ENCODE results near the gene L2HGDH. TPM values are rescaled to one million over a fixed set of nuclear protein-coding genes. Genes with fewer than 3 reads are reported as not detected.

L2HGDH gene
- total RNA-seq, 1 donor from 2014 or later = 11.0 TPM

DNA sequence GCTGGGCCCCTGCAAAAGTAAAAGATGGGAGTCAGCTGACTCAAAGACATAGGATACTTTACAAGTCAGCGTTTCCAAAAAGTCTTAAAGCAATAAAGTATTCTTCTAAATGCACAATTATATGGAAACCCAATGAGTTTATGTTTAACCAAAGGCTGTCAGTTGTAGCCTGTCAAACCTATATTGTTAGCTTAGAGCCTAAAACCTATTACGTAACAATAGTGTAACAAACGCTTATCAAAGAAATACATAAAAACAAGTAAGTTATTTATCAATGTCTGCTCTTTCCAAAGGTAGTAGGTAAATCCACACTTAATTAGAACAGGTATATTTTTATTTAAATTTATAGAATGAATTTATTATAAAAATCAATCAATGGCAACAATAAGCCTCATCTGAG, 64.8 kb downstream of the L2HGDH start:
- no peak overlapping the region for H3K27ac Mint-ChIP-seq
- H3K27me3 Mint-ChIP-seq (ENCODE audit: low read depth) = no peaks in the 10 kb centered on the region
- no peak for DNase-seq (ENCODE audit: low spot score in 2 of 2, unreplicated experiment in 2 of 2)
- peaks cover 20% of the 10 kb centered on the region for H3K36me3 Mint-ChIP-seq
- peaks cover 7% of the 10 kb centered on the region for H3K4me1 Mint-ChIP-seq
- TF ChIP-seq, protein P1, sequence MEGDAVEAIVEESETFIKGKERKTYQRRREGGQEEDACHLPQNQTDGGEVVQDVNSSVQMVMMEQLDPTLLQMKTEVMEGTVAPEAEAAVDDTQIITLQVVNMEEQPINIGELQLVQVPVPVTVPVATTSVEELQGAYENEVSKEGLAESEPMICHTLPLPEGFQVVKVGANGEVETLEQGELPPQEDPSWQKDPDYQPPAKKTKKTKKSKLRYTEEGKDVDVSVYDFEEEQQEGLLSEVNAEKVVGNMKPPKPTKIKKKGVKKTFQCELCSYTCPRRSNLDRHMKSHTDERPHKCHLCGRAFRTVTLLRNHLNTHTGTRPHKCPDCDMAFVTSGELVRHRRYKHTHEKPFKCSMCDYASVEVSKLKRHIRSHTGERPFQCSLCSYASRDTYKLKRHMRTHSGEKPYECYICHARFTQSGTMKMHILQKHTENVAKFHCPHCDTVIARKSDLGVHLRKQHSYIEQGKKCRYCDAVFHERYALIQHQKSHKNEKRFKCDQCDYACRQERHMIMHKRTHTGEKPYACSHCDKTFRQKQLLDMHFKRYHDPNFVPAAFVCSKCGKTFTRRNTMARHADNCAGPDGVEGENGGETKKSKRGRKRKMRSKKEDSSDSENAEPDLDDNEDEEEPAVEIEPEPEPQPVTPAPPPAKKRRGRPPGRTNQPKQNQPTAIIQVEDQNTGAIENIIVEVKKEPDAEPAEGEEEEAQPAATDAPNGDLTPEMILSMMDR (IDR thresholded peaks at IDR 0.05; ENCODE audit: unreplicated experiment) = no peak
- H3K9me3 Mint-ChIP-seq = peaks cover 1% of the 10 kb centered on the region
- H3K4me3 Mint-ChIP-seq = no peak overlapping the region

DNA sequence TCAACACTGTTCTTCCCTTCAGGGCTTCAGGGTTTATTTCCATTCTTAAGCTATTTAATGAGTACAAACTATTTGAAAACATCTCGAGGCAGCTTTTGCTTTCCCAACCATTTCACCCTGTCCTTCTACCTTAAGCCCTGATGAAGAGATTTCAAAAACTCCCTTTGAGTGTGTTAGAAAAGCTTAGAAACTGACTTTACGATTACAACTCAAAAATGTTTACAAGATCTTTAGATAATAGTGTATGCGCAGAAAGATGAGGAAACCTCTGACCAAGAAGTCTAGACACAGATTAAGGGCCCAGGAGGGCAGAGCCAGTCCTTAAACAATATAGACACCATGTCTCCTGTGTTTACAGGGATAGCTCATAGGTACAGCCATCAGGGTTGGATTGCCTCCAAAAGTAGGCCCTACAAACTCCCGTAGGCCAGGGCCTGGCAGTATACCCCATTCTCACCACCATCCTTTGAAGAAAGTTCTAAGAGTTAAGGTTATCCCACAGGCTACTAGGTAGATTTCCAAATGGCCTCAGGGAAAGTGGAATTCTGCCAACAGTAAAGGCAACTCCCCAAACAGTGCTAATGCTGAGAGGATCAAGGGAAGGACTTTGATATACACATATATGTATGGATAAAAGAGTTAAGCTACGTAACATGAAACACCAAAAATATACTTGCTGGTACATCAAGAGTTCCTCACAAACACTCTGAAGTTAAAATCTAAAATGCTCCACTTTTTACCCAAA, 69.3 kb downstream of the L2HGDH start:
- no peak for DNase-seq (ENCODE audit: low spot score in 2 of 2, unreplicated experiment in 2 of 2)
- Mint-ChIP-seq H3K27ac (peak overlapping the region; percentile 69), H3K27me3 (ENCODE audit: low read depth) (no peaks in the 10 kb centered on the region), H3K4me3 (no peak overlapping the region), H3K4me1 (peaks cover 7% of the 10 kb centered on the region), H3K36me3 (peaks cover 3% of the 10 kb centered on the region), H3K9me3 (no peaks in the 10 kb centered on the region)
- TF ChIP-seq, protein P1 (IDR thresholded peaks at IDR 0.05; ENCODE audit: unreplicated experiment) = no peak

DNA sequence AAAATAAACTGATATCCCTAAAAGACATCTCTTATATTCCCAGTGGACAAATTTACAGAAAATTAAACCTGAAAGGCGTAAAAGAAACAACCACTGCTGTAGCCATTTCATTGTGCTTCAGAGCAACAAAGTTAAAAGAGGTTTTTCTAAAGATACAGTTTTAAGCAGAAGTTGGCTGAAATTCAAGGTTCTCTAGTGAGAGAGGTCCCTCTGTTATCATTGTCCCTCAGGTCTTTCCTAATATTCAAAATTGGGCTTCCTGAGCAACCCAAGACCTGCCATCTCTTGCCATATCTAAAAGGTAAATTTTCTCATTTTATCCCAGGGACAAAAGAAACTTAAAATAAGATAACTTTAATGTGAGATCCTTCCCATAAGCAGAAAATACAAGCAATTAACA, 69.9 kb downstream of the L2HGDH start:
- TF ChIP-seq, protein P1 (IDR thresholded peaks at IDR 0.05; ENCODE audit: unreplicated experiment) = no peak
- Mint-ChIP-seq H3K9me3 (no peaks in the 10 kb centered on the region), H3K36me3 (peaks cover 3% of the 10 kb centered on the region), H3K4me3 (no peak overlapping the region), H3K4me1 (peaks cover 7% of the 10 kb centered on the region), H3K27me3 (ENCODE audit: low read depth) (no peaks in the 10 kb centered on the region), H3K27ac (no peak overlapping the region)
- no peak for DNase-seq (ENCODE audit: low spot score in 2 of 2, unreplicated experiment in 2 of 2)

DNA sequence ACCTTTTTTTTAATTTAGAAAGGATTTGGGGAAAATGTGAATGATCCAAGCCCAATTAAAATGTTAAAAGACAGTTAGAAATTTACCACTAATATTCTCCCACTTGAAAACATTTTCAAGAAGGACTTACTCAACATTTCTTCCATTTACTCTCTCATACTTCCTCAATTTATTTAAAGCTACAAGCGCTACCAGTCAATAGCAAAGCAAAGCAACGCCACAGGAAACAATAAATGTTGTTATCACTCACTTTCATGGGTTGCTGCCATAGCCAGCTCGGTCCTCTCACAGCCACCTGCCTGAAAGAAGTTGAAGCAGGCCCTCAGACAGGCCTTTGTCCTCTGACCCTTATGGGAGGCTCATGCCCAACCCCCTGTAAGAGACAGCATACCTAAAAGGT, 74.6 kb downstream of the L2HGDH start:
- no peak for DNase-seq (ENCODE audit: low spot score in 2 of 2, unreplicated experiment in 2 of 2)
- Mint-ChIP-seq H3K4me3 (no peak overlapping the region), H3K4me1 (peaks cover 6% of the 10 kb centered on the region), H3K9me3 (no peaks in the 10 kb centered on the region), H3K27ac (peak overlapping the region; percentile 1), H3K36me3 (no peaks in the 10 kb centered on the region), H3K27me3 (ENCODE audit: low read depth) (no peaks in the 10 kb centered on the region)
- TF ChIP-seq, protein P1 (IDR thresholded peaks at IDR 0.05; ENCODE audit: unreplicated experiment) = no peak

DNA sequence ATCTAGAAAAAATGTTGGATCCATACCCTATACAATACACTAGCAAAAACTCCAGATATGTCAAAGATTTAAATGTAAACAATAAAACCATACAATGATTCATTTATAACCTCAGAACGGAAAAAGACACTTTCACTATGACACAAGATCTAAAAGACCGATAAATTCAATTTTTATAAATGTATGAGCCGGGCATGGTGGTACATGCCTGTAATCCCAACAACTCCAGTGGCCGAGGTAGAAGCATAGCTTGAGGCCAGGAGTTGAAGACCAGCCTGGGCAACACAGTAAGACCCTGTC, 78.1 kb downstream of the L2HGDH start:
- no peak overlapping the region for H3K27ac Mint-ChIP-seq
- H3K36me3 Mint-ChIP-seq = peaks cover under 1% of the 10 kb centered on the region
- H3K4me3 Mint-ChIP-seq = no peak overlapping the region
- peaks cover under 1% of the 10 kb centered on the region for H3K9me3 Mint-ChIP-seq
- H3K27me3 Mint-ChIP-seq (ENCODE audit: low read depth) = no peaks in the 10 kb centered on the region
- DNase-seq (ENCODE audit: low spot score in 2 of 2, unreplicated experiment in 2 of 2) = no peak
- TF ChIP-seq, protein P1 (IDR thresholded peaks at IDR 0.05; ENCODE audit: unreplicated experiment) = no peak
- peaks cover 19% of the 10 kb centered on the region for H3K4me1 Mint-ChIP-seq

All from mesothelial cell of epicardium (in vitro differentiated cells).